ENCODE data around the gene CYB561D2.
A peak's percentile ranks its signal among the peaks of the same experiment; 100 is the strongest.

CYB561D2 gene

DNA sequence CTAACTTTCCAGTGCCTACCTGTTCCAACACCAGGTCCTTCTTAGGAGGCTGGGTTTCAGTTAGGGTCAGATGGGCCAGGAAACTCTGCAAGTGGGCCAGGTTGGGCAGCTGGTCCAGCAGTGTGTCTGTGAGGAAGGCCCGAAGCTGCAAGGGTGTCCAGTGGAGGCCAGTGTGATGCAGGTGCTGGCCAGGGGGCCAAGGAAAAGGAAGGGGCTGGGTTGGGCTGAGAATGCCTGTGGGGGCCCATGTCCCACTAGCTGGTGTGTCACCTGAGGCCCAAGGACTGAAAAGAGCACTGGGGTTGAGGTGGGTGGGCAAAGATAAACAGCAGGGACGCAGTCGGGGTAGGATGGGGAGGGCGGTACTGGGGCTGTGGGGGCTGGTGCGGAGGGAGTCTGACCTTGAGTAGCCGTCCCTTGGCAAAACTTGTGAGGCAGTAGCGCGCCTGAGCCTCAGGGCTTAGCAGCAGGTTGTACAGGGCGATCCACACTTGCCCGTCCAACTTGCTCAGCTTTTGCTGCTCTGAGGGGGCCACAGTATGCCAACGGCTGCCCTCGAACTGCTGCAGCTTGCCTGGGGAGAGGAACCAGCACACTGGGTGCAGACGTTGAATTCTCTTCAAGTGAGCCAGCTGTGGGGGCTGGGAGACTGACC is 8.5 kb upstream of the CYB561D2 start:
- DNase-seq (ENCODE audit: low read depth), result no peak

DNA sequence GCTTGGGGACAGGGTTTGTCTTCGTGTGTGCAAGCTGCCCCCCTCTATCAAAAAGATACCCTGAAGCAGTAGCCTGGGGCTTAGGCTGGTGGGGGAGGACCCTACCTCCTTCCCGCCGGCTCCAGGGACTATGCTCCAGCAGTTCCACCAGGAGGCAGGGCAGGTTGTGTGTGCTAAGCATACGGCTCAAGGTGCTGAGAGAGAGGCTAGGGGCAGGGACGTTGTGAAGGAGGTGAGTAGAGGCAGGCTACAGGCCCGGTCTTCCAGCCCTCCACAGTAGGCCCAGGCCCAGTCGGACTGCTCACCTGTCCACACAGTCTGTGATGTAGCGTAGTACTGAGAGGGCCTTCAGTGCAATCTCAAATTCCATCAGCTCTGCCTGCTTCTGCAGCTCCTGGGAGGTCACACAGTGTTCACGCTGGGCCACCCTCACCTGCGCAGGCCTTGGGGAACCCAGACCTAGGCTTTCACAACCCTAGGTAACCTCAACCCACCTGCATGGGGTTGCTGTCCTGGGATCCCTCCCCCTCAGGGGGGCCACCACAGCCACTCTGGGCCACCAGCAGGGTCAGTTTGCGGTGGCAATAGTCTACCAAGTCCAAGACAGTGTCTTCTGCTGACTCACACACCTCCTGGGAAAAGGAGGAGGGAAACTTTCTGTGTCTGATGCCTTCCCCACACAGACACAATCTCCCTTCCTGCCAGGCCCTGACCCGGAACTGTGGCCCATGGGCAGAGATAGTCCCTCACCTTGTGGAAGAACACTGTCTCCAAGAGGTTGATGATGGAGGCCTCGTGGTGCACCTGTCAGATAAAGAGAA is 7.6 kb upstream of the CYB561D2 start:
- no peak for DNase-seq (ENCODE audit: low read depth)

DNA sequence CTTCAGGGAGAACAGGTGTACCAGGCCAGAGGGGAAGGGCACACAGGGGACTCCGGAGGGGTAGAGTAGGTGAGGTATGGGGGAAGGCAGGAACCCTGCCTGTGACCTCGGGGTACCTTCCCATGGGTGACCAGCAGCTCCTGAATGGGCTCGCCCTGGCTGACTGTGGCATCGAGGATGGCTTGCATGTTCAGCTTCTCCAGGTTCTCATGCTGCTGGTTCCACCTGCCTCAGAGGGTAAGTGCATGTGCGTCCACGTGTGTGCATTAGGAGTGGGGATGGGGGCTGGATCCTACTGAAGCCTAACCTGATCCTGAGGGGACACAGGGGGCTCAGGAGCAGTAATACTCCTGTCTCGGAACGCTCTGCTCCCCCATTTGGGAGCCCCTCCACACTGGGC is 5.7 kb upstream of the CYB561D2 start:
- no peak for DNase-seq (ENCODE audit: low read depth)

DNA sequence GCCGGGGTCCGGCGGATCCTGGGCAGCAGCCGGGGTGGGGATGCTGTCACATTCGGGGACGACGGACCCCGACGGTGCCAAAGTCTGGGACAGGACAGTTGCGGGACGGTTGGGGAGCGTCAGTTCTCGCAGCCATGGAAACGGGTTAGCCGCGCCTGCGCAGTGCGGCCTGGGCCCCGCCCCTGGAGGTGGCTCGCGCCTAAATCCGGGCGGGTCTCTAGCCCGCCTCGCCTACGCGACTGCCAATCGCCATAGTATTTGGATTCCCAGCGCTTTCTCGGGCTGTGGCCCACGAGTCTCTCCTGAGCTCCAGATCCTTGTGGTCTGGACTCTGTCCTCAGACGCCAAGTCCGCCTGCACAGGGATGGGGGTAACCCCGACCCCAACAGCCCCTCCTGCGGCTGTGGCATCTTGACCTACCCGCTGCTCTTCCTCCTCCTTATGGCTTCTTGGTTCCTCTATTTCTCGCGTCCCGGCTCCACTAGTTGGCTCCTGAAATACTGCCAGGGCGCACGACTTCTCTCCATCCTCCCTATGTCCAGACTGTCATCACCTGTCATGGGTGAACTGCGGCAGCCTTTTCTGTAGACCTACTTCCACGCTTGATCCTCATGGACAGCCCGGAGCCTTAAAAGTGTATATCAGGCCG is 5.0 kb upstream of the CYB561D2 start, which contains the start of gene ZMYND10:
ZMYND10 (minus strand) TSS at position 147 of the 649 bp plus-strand sequence. CDS start 153 bp downstream, outside the sequence.
- peak; percentile 51 for DNase-seq (ENCODE audit: low read depth)

DNA sequence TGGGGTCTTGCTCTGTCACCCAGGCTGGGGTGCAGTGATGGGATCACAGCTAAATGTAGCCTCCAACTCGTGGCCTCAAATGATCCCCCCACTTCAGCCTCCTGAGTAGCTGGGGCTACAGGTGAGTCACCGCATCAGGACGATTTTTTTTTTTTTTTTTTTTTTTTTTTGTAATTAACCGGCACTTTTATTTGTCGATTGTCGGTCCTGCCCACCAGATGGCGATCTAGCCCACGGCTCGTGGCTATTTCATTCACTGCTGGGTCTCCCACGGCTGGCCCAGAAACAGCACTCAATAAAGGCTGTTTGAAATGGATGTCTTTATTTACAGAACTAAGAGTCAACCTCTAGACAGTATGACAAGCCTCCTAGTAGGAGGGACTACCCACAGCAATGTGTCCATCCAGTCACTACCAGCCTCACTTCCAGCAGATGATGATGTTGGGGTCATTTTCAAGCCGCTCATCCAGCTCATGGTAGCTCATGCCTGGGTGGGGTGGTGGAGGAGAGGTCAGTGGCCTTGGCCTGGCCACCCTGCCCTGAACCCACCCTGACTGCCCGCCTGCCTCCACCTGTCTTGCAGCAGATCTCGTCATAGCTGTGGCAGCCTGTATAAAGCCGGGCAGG is 3.4 kb upstream of the CYB561D2 start:
- peak; percentile 50 for DNase-seq (ENCODE audit: low read depth)

DNA sequence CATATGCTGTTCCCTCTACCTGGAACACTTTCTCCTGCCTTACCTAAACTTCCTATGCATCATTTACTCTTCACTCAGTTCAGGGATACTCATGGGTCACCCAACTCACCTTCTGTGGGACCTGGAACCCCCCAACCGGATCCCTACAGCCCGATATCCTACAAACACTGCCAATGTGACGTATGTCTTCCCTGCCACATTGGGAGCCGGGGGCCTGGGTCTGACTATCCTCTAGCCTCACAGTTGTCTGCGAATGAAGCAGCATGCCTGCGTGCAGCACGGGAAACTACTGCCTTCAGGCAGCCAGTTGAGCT is 492 bp upstream of the CYB561D2 start:
- no peak for DNase-seq (ENCODE audit: low read depth)

DNA sequence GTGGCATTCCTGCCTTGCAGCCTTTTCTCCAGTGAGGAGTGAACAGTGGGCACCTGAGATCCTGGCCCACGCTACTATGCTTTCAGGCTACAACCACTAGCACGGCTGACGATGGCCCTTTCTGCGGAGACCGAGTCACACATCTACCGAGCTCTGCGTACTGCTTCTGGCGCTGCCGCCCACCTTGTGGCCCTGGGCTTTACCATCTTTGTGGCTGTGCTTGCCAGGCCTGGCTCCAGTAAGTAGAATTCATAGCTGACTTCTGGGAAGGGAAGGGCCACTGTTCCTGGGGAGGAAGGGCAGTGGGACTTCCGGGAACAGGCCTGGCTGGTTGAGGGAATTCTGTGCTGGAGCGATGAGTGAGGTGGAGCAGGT is 648 bp downstream of the CYB561D2 start:
- DNase-seq (ENCODE audit: low read depth), result no peak

DNA sequence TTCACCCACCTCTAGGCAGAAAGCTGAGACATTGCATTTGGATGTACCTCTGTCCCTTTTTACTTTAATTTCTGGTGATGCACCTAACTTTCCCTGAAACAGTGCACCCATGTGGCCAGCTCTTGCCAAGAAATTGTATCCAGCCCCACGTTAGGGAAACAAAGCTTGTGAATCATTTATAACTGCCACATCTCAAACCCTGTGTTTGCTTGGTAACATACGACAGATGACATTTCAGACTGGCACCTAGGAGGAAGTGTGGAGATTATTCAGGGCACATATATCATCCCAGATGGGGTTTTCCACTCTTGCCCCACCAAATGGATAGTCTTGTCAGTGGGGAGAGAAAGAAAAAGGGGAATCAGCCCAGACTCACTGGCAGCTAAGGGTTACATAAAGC is 2.1 kb downstream of the CYB561D2 start:
- no peak for DNase-seq (ENCODE audit: low read depth)

DNA sequence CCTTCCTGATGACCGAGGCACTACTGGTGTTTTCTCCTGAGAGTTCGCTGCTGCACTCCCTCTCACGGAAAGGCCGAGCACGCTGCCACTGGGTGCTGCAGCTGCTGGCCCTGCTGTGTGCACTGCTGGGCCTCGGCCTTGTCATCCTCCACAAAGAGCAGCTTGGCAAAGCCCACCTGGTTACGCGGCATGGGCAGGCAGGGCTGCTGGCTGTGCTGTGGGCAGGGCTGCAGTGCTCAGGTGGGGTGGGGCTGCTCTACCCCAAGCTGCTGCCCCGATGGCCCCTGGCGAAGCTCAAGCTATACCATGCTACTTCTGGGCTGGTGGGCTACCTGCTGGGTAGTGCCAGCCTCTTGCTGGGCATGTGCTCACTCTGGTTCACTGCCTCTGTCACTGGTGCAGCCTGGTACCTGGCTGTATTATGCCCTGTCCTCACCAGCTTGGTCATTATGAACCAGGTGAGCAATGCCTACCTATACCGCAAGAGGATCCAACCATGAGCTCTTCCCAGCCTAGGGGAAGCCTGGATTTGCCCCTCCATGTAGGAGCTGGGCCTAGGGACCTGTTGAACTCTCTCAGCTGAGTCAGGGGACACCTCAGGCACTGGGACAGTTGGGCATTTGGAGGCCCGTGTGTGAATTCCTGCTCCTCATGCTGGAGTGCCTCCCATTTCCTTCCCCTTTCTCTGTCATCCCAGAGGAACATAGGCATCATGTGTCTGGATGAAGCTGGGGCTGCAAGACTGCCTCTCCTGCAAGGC is 2.8 kb downstream of the CYB561D2 start:
- no peak for DNase-seq (ENCODE audit: low read depth)

DNA sequence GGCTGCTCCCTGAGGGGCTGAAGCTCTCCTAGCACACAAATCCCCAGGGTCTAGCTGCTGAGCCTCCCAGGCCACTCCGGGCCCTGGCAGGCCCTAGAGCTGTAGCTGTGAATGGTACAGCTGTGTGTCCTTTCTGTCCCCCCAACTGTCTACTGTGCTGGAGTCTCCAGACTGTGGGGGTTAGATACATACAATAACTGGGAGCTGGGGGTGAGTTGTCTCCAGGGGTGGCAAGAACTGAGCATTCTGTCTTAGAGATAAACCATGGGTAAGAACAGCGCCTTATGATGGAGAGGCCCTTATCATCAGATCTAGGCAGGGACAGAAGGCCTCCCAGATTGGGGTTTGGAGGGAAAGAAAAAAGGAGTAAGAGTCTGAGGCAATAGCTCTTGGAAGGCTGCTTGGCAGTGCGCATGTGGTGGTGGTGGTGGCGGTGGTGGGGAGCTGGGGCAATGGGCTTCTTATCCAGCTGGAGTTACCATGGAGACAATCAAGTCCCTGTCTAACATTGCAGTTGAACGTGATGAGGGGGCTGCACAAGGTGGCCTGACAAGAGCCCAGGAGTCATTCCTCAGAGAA is 3.6 kb downstream of the CYB561D2 start:
- DNase-seq (ENCODE audit: low read depth), result no peak

DNA sequence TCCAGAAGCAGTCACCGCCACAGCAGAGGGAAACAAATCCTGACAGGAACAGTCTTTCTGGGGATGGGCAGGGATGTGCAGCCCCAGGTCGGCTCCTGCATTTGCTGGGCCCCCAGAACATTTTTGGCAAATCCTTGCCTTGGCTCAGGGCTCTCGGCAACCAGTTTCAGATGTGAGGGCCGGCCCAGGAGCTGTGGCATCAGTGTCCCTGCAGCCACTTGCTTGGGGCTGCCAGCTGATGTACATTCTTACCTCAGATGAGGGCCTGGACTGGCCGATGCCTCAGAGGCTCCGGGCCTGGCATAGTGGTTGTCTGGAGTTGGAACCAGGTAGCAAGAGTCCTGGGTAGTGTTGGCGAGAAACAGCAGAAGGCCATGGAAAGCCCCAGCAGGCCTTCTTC is 4.2 kb downstream of the CYB561D2 start:
- DNase-seq (ENCODE audit: low read depth), result no peak

DNA sequence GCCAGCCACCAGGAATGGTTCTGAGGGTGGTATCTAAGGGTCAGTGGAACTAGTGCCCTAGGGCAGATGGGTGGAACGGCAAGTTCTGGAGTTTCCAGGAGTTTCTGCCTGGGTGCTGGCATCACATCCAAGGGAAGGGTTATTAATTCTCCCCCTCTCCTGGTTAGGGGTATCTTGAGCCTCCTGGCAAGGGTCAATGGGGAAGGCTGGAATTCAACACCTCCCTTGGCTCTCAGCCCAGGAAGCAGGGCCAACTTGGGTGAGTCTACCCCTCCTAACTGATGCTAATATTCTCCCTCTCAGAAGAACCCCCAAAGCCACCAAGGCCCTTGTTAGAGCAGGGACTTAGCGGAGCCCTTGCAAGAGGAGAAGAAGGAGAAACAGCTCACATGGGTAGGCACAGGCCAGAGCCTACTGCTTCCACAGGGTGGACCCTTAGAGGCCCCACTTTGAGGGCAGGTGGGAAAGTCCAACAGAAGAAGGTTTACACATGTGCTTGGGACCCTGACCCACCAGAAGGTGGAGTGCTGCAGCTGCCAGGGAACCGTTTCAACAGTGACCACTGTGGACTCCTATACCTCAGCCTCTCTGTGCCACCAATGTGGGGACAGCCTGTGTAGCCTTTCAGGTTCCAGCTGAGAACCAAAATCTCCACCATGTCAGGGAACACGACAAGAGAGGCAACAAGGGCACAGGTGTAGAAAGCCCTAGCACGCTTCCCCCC is 5.3 kb downstream of the CYB561D2 start:
- DNase-seq (ENCODE audit: low read depth), result no peak

DNA sequence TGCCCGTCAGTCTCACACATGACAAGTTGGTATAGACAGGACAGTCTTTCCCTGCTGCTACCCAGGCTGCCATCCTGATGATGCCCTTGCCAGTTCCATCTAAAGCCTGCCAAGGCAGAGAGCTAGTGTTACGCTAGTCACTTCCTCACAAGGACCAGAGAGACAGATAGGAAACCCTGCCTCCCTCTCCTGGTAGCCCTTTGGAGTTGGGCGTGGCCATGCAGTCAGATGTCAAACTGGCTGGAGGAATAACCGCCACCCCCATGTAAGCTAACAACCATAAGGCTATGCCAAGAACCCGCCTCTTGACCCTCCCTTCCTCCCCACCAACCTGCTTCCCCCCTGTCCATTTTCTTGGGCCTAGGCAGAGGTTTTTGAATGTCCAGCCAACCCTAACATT is 5.9 kb downstream of the CYB561D2 start:
- no peak for DNase-seq (ENCODE audit: low read depth)

DNA sequence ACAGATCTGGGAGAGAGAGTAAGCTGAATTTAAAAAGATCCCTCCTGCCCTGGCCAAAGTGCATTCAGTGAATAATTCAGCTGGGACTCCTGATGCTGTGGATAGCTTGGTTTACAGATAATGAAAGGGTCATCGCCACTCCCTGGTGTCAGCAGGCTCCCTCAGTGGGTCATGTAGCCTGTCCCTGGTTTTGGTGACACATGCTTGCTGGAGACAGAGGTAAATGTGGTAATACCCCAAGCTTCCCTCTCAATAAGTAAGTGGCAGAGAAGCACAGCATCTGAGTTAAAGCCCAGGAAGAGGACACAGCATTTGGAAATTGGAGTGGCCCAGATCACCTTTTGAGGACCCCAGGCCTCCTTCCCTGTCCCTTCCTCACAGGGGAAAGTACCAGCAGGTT is 6.8 kb downstream of the CYB561D2 start:
- no peak for DNase-seq (ENCODE audit: low read depth)

DNA sequence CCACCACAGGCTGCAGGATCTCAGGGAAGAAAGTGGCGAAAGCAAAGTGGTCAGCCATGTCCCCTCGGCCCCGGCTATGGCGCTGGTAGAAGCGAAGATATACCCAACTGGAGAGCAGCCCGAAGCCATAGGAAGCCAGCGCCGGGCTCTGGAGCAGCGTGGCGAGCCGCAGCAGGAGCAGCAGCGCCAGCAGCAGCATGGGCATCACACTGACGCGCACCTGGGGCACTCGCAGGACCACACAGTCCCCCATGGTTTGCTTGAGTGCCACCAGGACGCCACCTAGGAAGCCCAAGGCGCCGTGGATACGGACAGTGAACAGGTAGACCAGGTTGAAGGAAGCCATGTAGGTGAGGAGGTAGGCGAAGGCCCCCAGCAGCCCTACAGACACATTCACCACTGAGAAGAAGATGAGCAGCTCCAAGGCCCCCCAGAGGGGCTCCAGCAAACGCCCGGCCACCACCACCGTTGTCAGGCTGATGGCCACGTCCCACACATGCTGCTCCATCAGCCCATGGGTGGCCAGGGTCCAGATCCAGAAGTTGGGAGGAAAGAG is 7.8 kb downstream of the CYB561D2 start:
- no peak for DNase-seq (ENCODE audit: low read depth)

DNA sequence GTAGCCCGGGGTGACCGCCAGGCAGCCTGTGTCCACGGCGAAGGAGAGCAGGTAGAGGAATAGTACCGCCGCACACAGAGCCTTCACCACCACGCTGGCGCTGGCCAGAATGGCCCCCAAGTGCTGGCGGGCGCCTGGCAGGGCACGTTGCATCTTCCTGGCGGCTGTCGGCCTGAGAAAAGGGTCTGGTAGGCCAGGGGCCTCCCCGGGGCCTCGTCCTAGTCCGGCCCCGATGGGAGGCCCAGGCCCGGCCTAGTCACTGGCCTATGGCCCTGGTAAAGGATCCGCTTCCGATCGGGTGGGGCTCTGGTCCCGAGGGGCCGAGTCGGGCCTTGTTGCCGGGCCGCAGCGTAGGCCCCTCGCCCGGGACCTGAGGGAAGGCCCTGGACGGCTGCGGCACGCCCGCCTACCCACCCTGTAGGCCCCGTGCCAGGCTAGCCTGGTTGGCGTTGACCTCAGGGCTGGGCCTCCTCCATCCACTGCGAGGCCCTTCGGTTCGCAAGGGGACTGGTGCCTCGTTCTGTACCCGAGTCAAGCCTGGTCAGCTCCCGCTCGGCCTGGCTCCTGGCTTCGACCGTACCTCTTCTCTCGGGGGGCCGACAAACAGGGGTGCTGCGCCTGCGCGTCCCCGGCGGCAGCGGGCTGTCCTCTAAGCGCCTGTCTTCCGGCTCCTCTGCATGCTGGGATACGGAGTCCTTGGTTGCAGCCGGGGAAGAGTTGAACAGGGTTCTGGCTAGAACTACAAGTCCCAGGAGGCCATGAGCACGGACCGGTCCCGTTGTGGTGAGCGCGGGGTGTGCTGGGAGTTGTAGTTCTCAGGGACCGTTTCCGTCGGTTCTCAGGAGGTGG is 8.5 kb downstream of the CYB561D2 start, which contains the start of gene TMEM115:
TMEM115 (minus strand) TSS at position 611 of the 849 bp plus-strand sequence; CDS start at position 153, 458 bp downstream.
- DNase-seq (ENCODE audit: low read depth), result peak; percentile 87

DNA sequence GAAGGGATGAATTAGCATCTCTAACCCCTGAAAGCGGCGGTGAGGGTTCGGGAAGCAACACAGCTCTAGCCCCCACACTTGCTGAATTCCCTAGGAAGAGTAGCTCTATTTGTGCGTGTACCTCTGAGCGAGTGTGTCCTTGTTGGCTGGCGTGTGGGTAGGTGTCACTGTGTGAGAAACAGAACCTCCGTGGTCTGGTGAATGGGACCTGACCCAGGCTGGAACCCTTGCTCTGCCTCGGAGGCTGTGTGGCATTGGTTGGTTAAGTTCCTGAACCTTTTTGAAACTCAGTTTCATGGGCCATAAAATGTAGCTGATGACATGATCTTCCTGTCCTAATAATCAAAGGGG is 9.1 kb downstream of the CYB561D2 start:
- no peak for DNase-seq (ENCODE audit: low read depth)

DNA sequence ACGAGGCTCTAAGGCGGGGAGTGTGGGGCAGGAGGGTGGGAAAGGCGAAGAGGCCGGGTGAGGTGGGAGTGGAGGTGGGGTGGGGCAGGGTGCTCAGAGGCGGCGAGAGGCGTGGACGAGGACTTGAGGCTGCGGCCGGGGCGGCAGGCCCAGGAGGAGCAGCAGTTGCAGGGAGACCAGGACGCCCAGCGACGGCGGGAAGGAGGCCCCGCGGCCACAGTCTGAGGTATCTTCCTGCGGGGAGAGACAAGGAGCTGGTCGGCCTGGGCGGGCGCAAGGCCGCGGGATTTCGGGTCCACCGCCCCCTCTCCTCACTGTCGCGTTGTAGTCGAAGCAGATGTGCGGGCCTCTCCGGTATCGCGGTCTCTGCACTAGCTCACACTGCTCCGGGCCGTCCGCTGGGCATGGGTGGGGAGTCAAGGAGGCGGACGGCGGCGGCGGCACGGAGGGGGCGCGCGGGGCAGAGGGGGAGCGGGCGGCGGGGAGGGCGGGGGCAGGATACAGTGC is 14.0 kb downstream of the CYB561D2 start:
- no peak for DNase-seq (ENCODE audit: low read depth)

DNA sequence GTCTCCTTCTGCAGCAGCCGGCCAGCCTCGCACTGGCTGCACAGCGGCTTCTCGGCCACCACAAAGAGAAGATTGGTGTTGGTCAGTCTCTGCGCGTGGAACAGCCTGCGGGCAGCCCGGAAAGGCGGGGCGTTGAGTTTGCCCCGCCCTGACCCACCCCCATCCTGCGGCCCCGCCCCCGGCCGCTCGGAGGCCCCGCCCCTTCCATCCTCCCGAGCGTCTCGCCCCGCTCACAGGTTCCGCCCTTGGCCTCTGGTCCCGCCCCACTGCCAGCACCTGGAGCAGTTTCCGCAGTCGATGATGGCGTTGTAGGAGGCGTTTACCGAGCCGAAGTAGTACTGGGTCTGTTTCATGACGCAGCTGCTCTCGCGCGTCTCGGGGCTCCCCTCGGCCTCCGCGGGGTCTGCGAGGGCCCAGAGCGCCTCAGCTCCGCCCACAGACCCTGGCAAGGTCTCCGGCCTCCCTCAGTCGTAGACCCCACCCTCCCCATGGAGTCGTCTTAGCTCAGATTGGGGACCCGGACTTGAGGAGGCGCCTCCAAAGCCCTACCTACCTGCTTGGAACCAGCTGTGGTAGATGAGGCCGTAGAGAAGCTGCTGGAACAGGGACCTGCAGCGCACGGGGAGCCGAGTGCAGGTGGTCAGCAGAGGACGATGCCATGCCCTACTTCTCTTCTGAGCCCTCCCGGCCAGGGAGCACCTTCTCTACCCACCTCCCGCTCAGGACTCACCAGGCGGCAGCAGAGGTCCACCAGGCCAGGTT is 14.6 kb downstream of the CYB561D2 start:
- peak; percentile 88 for DNase-seq (ENCODE audit: low read depth)
